ENCODE results near the gene RSU1. TPM values are rescaled to one million over a fixed set of nuclear protein-coding genes. Genes with fewer than 3 reads are reported as not detected.

The RSU1 gene
- total RNA-seq, 1 donor from 2014 or later, result 33.7 TPM

- Mint-ChIP-seq H3K27ac (ENCODE audit: unreplicated experiment) (no peak overlapping the region), H3K4me1 (no peaks in the 10 kb centered on the region), H3K36me3 (ENCODE audit: low read depth) (no peaks in the 10 kb centered on the region), H3K27me3 (ENCODE audit: low read depth) (no peaks in the 10 kb centered on the region), H3K9me3 (no peaks in the 10 kb centered on the region), H3K4me3 (no peak overlapping the region)
- TF ChIP-seq CTCF (conservative IDR thresholded peaks at IDR 0.05), result no peak
- no peak for DNase-seq (ENCODE audit: low read depth, low spot score)
Observed at GRCh38 chr10:16685551-16685950, 131.7 kb downstream of the RSU1 start.

- TF ChIP-seq CTCF (conservative IDR thresholded peaks at IDR 0.05), result no peak
- H3K27ac Mint-ChIP-seq (ENCODE audit: unreplicated experiment), result no peak overlapping the region
- peaks cover 4% of the 10 kb centered on the region for H3K36me3 Mint-ChIP-seq (ENCODE audit: low read depth)
- no peaks in the 10 kb centered on the region for H3K9me3 Mint-ChIP-seq
- no peak for DNase-seq (ENCODE audit: low read depth, low spot score)
- H3K4me1 Mint-ChIP-seq, result peaks cover 4% of the 10 kb centered on the region
- H3K27me3 Mint-ChIP-seq (ENCODE audit: low read depth), result no peaks in the 10 kb centered on the region
- no peak overlapping the region for H3K4me3 Mint-ChIP-seq
Observed at GRCh38 chr10:16681521-16681920, 135.7 kb downstream of the RSU1 start.

GRCh38 chr10:16679511-16679910 is 137.7 kb downstream of the RSU1 start:
- H3K27me3 Mint-ChIP-seq (ENCODE audit: low read depth), result no peaks in the 10 kb centered on the region
- no peak overlapping the region for H3K4me3 Mint-ChIP-seq
- H3K27ac Mint-ChIP-seq (ENCODE audit: unreplicated experiment), result no peak overlapping the region
- peaks cover 6% of the 10 kb centered on the region for H3K36me3 Mint-ChIP-seq (ENCODE audit: low read depth)
- H3K4me1 Mint-ChIP-seq, result peaks cover 5% of the 10 kb centered on the region
- DNase-seq (ENCODE audit: low read depth, low spot score), result no peak
- peaks cover 2% of the 10 kb centered on the region for H3K9me3 Mint-ChIP-seq
- TF ChIP-seq CTCF (conservative IDR thresholded peaks at IDR 0.05), result no peak

GRCh38 chr10:16675334-16675733 is 141.9 kb downstream of the RSU1 start:
- peaks cover 6% of the 10 kb centered on the region for H3K36me3 Mint-ChIP-seq (ENCODE audit: low read depth)
- no peaks in the 10 kb centered on the region for H3K27me3 Mint-ChIP-seq (ENCODE audit: low read depth)
- no peak overlapping the region for H3K4me3 Mint-ChIP-seq
- H3K27ac Mint-ChIP-seq (ENCODE audit: unreplicated experiment), result no peak overlapping the region
- H3K9me3 Mint-ChIP-seq, result peaks cover 7% of the 10 kb centered on the region
- DNase-seq (ENCODE audit: low read depth, low spot score), result no peak
- peaks cover 20% of the 10 kb centered on the region for H3K4me1 Mint-ChIP-seq
- TF ChIP-seq CTCF (conservative IDR thresholded peaks at IDR 0.05), result no peak

- H3K9me3 Mint-ChIP-seq, result peaks cover 7% of the 10 kb centered on the region
- H3K27me3 Mint-ChIP-seq (ENCODE audit: low read depth), result no peaks in the 10 kb centered on the region
- H3K36me3 Mint-ChIP-seq (ENCODE audit: low read depth), result peaks cover 9% of the 10 kb centered on the region
- H3K4me3 Mint-ChIP-seq, result no peak overlapping the region
- DNase-seq (ENCODE audit: low read depth, low spot score), result no peak
- H3K27ac Mint-ChIP-seq (ENCODE audit: unreplicated experiment), result no peak overlapping the region
- H3K4me1 Mint-ChIP-seq, result peaks cover 20% of the 10 kb centered on the region
- no peak for TF ChIP-seq CTCF (conservative IDR thresholded peaks at IDR 0.05)
Observed at GRCh38 chr10:16674147-16674703, 143.0 kb downstream of the RSU1 start.
